ENCODE results near the gene SEMA4D.
"Not testable (repeated sequence)": the region's sequence is repeated elsewhere in the genome, so short reads cannot be mapped to it uniquely, and the experiment has no call there.

Gene SEMA4D

GRCh38 chr9:89354471-89354870, 143.4 kb downstream of the SEMA4D start:
- Mint-ChIP-seq H3K4me3 (no peak overlapping the region), H3K4me1 (peaks cover 11% of the 10 kb centered on the region), H3K27ac (no peak overlapping the region), H3K36me3 (peaks cover 46% of the 10 kb centered on the region), H3K9me3 (no peaks in the 10 kb centered on the region), H3K27me3 (no peaks in the 10 kb centered on the region)
- no peak for ATAC-seq (ENCODE audit: low read depth)
- no peak for DNase-seq (ENCODE audit: low spot score in 2 of 2)

GRCh38 chr9:89353989-89354388, 143.9 kb downstream of the SEMA4D start:
- Mint-ChIP-seq H3K4me1 (peaks cover 11% of the 10 kb centered on the region), H3K4me3 (no peak overlapping the region), H3K27me3 (no peaks in the 10 kb centered on the region), H3K36me3 (peaks cover 47% of the 10 kb centered on the region), H3K27ac (no peak overlapping the region), H3K9me3 (no peaks in the 10 kb centered on the region)
- DNase-seq (ENCODE audit: low spot score in 2 of 2) (no peak), ATAC-seq (ENCODE audit: low read depth) (no peak)

- H3K4me1 Mint-ChIP-seq, result peaks cover 11% of the 10 kb centered on the region
- no peaks in the 10 kb centered on the region for H3K27me3 Mint-ChIP-seq
- H3K27ac Mint-ChIP-seq, result peak overlapping the region; percentile 70
- H3K9me3 Mint-ChIP-seq, result no peaks in the 10 kb centered on the region
- DNase-seq (ENCODE audit: low spot score in 2 of 2) (no peak), ATAC-seq (ENCODE audit: low read depth) (no peak)
- H3K36me3 Mint-ChIP-seq, result peaks cover 45% of the 10 kb centered on the region
- no peak overlapping the region for H3K4me3 Mint-ChIP-seq
These were observed 144.9 kb downstream of the SEMA4D start for GRCh38 chr9:89352874-89353649.

GRCh38 chr9:89352451-89352850, 145.5 kb downstream of the SEMA4D start:
- H3K36me3 Mint-ChIP-seq, result peaks cover 50% of the 10 kb centered on the region
- H3K27me3 Mint-ChIP-seq, result no peaks in the 10 kb centered on the region
- peak overlapping the region; percentile 70 for H3K27ac Mint-ChIP-seq
- no peak overlapping the region for H3K4me3 Mint-ChIP-seq
- no peak for ATAC-seq (ENCODE audit: low read depth)
- H3K4me1 Mint-ChIP-seq, result peaks cover 11% of the 10 kb centered on the region
- DNase-seq (ENCODE audit: low spot score in 2 of 2), result no peak
- no peaks in the 10 kb centered on the region for H3K9me3 Mint-ChIP-seq

- no peak overlapping the region for H3K27ac Mint-ChIP-seq
- no peak for DNase-seq (ENCODE audit: low spot score in 2 of 2)
- no peak for ATAC-seq (ENCODE audit: low read depth)
- no peak overlapping the region for H3K4me3 Mint-ChIP-seq
- peaks cover 11% of the 10 kb centered on the region for H3K4me1 Mint-ChIP-seq
- peaks cover 53% of the 10 kb centered on the region for H3K36me3 Mint-ChIP-seq
- no peaks in the 10 kb centered on the region for H3K9me3 Mint-ChIP-seq
- no peaks in the 10 kb centered on the region for H3K27me3 Mint-ChIP-seq
These were observed 146.2 kb downstream of the SEMA4D start for GRCh38 chr9:89351584-89352300.

- peaks cover 11% of the 10 kb centered on the region for H3K4me1 Mint-ChIP-seq
- H3K4me3 Mint-ChIP-seq, result no peak overlapping the region
- DNase-seq (ENCODE audit: low spot score in 2 of 2), result no peak
- H3K36me3 Mint-ChIP-seq, result peaks cover 55% of the 10 kb centered on the region
- H3K27ac Mint-ChIP-seq, result no peak overlapping the region
- H3K27me3 Mint-ChIP-seq, result no peaks in the 10 kb centered on the region
- H3K9me3 Mint-ChIP-seq, result no peaks in the 10 kb centered on the region
- no peak for ATAC-seq (ENCODE audit: low read depth)
These were observed 146.8 kb downstream of the SEMA4D start for GRCh38 chr9:89350988-89351557.

GRCh38 chr9:89349607-89350006, 148.3 kb downstream of the SEMA4D start:
- DNase-seq (ENCODE audit: low spot score in 2 of 2) (no peak), ATAC-seq (ENCODE audit: low read depth) (no peak)
- Mint-ChIP-seq H3K9me3 (no peaks in the 10 kb centered on the region), H3K36me3 (peaks cover 63% of the 10 kb centered on the region), H3K27me3 (no peaks in the 10 kb centered on the region), H3K4me3 (no peak overlapping the region), H3K27ac (no peak overlapping the region), H3K4me1 (peaks cover 14% of the 10 kb centered on the region)

GRCh38 chr9:89347651-89348050, 150.3 kb downstream of the SEMA4D start:
- H3K27me3 Mint-ChIP-seq, result no peaks in the 10 kb centered on the region
- peaks cover 14% of the 10 kb centered on the region for H3K4me1 Mint-ChIP-seq
- peaks cover 75% of the 10 kb centered on the region for H3K36me3 Mint-ChIP-seq
- no peaks in the 10 kb centered on the region for H3K9me3 Mint-ChIP-seq
- ATAC-seq (ENCODE audit: low read depth) (no peak), DNase-seq (ENCODE audit: low spot score in 2 of 2) (no peak)
- no peak overlapping the region for H3K4me3 Mint-ChIP-seq
- no peak overlapping the region for H3K27ac Mint-ChIP-seq

- no peak for ATAC-seq (ENCODE audit: low read depth)
- no peak for DNase-seq (ENCODE audit: low spot score in 2 of 2)
- Mint-ChIP-seq H3K36me3 (peaks cover 77% of the 10 kb centered on the region), H3K27me3 (no peaks in the 10 kb centered on the region), H3K4me3 (no peak overlapping the region), H3K27ac (no peak overlapping the region), H3K9me3 (no peaks in the 10 kb centered on the region), H3K4me1 (peaks cover 7% of the 10 kb centered on the region)
These were observed 151.2 kb downstream of the SEMA4D start for GRCh38 chr9:89346696-89347095.

GRCh38 chr9:89345476-89345875, 152.4 kb downstream of the SEMA4D start:
- H3K27ac Mint-ChIP-seq, result no peak overlapping the region
- no peak overlapping the region for H3K4me3 Mint-ChIP-seq

GRCh38 chr9:89343812-89344211, 154.1 kb downstream of the SEMA4D start:
- not testable (repeated sequence) for H3K4me3 Mint-ChIP-seq; DNase-seq (ENCODE audit: low spot score in 2 of 2); H3K9me3 Mint-ChIP-seq; H3K4me1 Mint-ChIP-seq; H3K27me3 Mint-ChIP-seq; ATAC-seq (ENCODE audit: low read depth)
- Mint-ChIP-seq H3K36me3 (peaks cover 67% of the 10 kb centered on the region), H3K27ac (peak overlapping the region; percentile 41)

More at GRCh38 chr9:89345476-89345875, 152.4 kb downstream of the SEMA4D start:
- ATAC-seq (ENCODE audit: low read depth), result no peak
- Mint-ChIP-seq H3K27me3 (no peaks in the 10 kb centered on the region), H3K36me3 (peaks cover 74% of the 10 kb centered on the region), H3K4me1 (peaks cover 3% of the 10 kb centered on the region), H3K9me3 (no peaks in the 10 kb centered on the region)
- DNase-seq (ENCODE audit: low spot score in 2 of 2), result no peak

- Mint-ChIP-seq H3K27me3 (no peaks in the 10 kb centered on the region), H3K36me3 (peaks cover 66% of the 10 kb centered on the region), H3K9me3 (no peaks in the 10 kb centered on the region), H3K4me1 (peaks cover 3% of the 10 kb centered on the region), H3K4me3 (no peak overlapping the region), H3K27ac (no peak overlapping the region)
- DNase-seq (ENCODE audit: low spot score in 2 of 2) (no peak), ATAC-seq (ENCODE audit: low read depth) (no peak)
These were observed 155.0 kb downstream of the SEMA4D start for GRCh38 chr9:89342948-89343347.

GRCh38 chr9:89342213-89342612, 155.7 kb downstream of the SEMA4D start:
- Mint-ChIP-seq H3K27me3 (no peaks in the 10 kb centered on the region), H3K36me3 (peaks cover 65% of the 10 kb centered on the region), H3K4me1 (peaks cover 3% of the 10 kb centered on the region), H3K4me3 (no peak overlapping the region), H3K27ac (no peak overlapping the region), H3K9me3 (no peaks in the 10 kb centered on the region)
- ATAC-seq (ENCODE audit: low read depth), result no peak
- no peak for DNase-seq (ENCODE audit: low spot score in 2 of 2)

- H3K27ac Mint-ChIP-seq, result no peak overlapping the region
- DNase-seq (ENCODE audit: low spot score in 2 of 2) (no peak), ATAC-seq (ENCODE audit: low read depth) (no peak)
- peaks cover under 1% of the 10 kb centered on the region for H3K4me1 Mint-ChIP-seq
- H3K27me3 Mint-ChIP-seq, result no peaks in the 10 kb centered on the region
- H3K36me3 Mint-ChIP-seq, result peaks cover 54% of the 10 kb centered on the region
- H3K4me3 Mint-ChIP-seq, result no peak overlapping the region
- H3K9me3 Mint-ChIP-seq, result no peaks in the 10 kb centered on the region
These were observed 157.6 kb downstream of the SEMA4D start for GRCh38 chr9:89340332-89340731.
